ENCODE data around the gene KL. TPM values are rescaled to one million over a fixed set of nuclear protein-coding genes. Genes with fewer than 3 reads are reported as not detected.
A peak's percentile ranks its signal among the peaks of the same experiment; 100 is the strongest.

Gene KL
- polyA plus RNA-seq, 1 of the 3 experiments (the other 2 are of a cell fraction), result 0.02 TPM

DNA sequence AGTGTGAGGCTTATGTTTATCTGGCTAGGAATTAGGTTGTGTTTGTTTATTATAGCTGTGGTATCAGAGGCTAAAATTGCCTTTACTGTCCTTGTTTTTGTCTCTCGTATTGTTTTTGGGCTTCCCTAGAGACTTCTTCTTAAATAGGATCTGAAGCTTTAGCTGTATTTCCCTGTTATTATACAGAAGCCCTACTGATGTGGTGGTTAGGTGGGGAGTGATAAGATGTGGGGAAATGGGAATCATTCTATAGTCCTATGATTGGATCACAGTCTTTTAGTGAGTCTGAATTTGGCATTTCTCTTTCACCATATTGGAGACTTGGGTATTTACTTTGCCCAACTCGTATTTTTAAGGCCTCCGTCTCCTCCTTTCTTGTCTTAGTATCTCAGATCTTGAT lies 8.3 kb upstream of the KL start:
- TF ChIP-seq MEF2A (IDR thresholded peaks at IDR 0.05; ENCODE audit: borderline replicate concordance, low read depth), result no peak
- no peak for TF ChIP-seq TCF12 (IDR thresholded peaks at IDR 0.05)
- no peak for TF ChIP-seq ELF1 (IDR thresholded peaks at IDR 0.05)
- TF ChIP-seq NRF1 (IDR thresholded peaks at IDR 0.05; ENCODE audit: low read depth, low read length), result no peak
- no peak for TF ChIP-seq FOXM1 (IDR thresholded peaks at IDR 0.05; ENCODE audit: low read depth)
- no peak for TF ChIP-seq SIN3A (IDR thresholded peaks at IDR 0.05; ENCODE audit: borderline replicate concordance, low read depth, low read length)
- TF ChIP-seq GATA2 (CRISPR knock-in tag; IDR thresholded peaks at IDR 0.05), result no peak
- no peak for TF ChIP-seq RCOR1 (IDR thresholded peaks at IDR 0.05; ENCODE audit: low read length)
- TF ChIP-seq, protein P1, sequence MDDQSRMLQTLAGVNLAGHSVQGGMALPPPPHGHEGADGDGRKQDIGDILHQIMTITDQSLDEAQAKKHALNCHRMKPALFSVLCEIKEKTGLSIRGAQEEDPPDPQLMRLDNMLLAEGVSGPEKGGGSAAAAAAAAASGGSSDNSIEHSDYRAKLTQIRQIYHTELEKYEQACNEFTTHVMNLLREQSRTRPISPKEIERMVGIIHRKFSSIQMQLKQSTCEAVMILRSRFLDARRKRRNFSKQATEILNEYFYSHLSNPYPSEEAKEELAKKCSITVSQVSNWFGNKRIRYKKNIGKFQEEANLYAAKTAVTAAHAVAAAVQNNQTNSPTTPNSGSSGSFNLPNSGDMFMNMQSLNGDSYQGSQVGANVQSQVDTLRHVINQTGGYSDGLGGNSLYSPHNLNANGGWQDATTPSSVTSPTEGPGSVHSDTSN (IDR thresholded peaks at IDR 0.05), result no peak
- TF ChIP-seq, protein P2, sequence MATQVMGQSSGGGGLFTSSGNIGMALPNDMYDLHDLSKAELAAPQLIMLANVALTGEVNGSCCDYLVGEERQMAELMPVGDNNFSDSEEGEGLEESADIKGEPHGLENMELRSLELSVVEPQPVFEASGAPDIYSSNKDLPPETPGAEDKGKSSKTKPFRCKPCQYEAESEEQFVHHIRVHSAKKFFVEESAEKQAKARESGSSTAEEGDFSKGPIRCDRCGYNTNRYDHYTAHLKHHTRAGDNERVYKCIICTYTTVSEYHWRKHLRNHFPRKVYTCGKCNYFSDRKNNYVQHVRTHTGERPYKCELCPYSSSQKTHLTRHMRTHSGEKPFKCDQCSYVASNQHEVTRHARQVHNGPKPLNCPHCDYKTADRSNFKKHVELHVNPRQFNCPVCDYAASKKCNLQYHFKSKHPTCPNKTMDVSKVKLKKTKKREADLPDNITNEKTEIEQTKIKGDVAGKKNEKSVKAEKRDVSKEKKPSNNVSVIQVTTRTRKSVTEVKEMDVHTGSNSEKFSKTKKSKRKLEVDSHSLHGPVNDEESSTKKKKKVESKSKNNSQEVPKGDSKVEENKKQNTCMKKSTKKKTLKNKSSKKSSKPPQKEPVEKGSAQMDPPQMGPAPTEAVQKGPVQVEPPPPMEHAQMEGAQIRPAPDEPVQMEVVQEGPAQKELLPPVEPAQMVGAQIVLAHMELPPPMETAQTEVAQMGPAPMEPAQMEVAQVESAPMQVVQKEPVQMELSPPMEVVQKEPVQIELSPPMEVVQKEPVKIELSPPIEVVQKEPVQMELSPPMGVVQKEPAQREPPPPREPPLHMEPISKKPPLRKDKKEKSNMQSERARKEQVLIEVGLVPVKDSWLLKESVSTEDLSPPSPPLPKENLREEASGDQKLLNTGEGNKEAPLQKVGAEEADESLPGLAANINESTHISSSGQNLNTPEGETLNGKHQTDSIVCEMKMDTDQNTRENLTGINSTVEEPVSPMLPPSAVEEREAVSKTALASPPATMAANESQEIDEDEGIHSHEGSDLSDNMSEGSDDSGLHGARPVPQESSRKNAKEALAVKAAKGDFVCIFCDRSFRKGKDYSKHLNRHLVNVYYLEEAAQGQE (IDR thresholded peaks at IDR 0.05; ENCODE audit: low read depth, low read length), result no peak
- TF ChIP-seq FOXJ3 (CRISPR knock-in tag; IDR thresholded peaks at IDR 0.05), result no peak
- TF ChIP-seq RFX5 (IDR thresholded peaks at IDR 0.05; ENCODE audit: low read length), result no peak
- TF ChIP-seq RAD21 (IDR thresholded peaks at IDR 0.05; ENCODE audit: low read length), result no peak
- TF ChIP-seq TEAD4 (IDR thresholded peaks at IDR 0.05; ENCODE audit: borderline replicate concordance, insufficient read depth), result no peak
- no peak for TF ChIP-seq ZBTB33 (IDR thresholded peaks at IDR 0.05; ENCODE audit: borderline replicate concordance, low read depth)
- no peak for TF ChIP-seq CTCF (IDR thresholded peaks at IDR 0.05)
- TF ChIP-seq, protein P3, sequence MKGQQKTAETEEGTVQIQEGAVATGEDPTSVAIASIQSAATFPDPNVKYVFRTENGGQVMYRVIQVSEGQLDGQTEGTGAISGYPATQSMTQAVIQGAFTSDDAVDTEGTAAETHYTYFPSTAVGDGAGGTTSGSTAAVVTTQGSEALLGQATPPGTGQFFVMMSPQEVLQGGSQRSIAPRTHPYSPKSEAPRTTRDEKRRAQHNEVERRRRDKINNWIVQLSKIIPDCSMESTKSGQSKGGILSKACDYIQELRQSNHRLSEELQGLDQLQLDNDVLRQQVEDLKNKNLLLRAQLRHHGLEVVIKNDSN (IDR thresholded peaks at IDR 0.05; ENCODE audit: borderline replicate concordance, low read depth), result no peak
- no peak for TF ChIP-seq FOSL2 (IDR thresholded peaks at IDR 0.05; ENCODE audit: borderline replicate concordance, low read depth)
- no peak for TF ChIP-seq JUND (IDR thresholded peaks at IDR 0.05)
- TF ChIP-seq TAF1 (IDR thresholded peaks at IDR 0.05; ENCODE audit: borderline replicate concordance, low read depth, low read length), result no peak
- POLR2A ChIA-PET, result no interaction called here

More for the DNA sequence above, 8.3 kb upstream of the KL start:
- no peaks in the 10 kb centered on the region for H3K79me2 ChIP-seq (ENCODE audit: insufficient read depth)
- 64% methylated on average over 3 of the region's 3 CpGs for WGBS (ENCODE audit: low lambda C conversion rate)
- CTCF ChIA-PET, result no interaction called here
- no peak overlapping the region for H3K9ac ChIP-seq
- no peaks in the 10 kb centered on the region for H3F3A ChIP-seq (replicated peaks; ENCODE audit: insufficient read depth)
- H3K9me3 ChIP-seq, result peaks cover 13% of the 10 kb centered on the region; the same call in 1 of the 2 replicates
- no peak overlapping the region for H3K27ac ChIP-seq (ENCODE audit: low read depth in 2 of 2, low read length in 1 of 2)
- H2AFZ ChIP-seq (ENCODE audit: low read depth), result no peak overlapping the region
- H4K20me1 ChIP-seq (ENCODE audit: insufficient read depth), result no peaks in the 10 kb centered on the region
- H3K27me3 ChIP-seq (ENCODE audit: insufficient read depth), result no peaks in the 10 kb centered on the region
- H3K4me3 ChIP-seq (ENCODE audit: low read depth in 2 of 2, low read length in 1 of 2), result 0 out of 4 replicates have a peak overlapping the region, but pooled peaks of 1 of the 2 experiments have one; percentile 3
- H3K4me1 ChIP-seq (ENCODE audit: control insufficient read depth in 1 of 2, insufficient read depth in 2 of 2, low read depth in 1 of 2, low read length in 1 of 2), result no peaks in the 10 kb centered on the region; a peak in 2 of 4 replicates
- H3K36me3 ChIP-seq (replicated peaks in 1 of 2; ENCODE audit: control insufficient read depth in 1 of 2, insufficient read depth in 2 of 2, low read length in 1 of 2), result no peaks in the 10 kb centered on the region
- no peak for DNase-seq
- no peak overlapping the region for H3K4me2 ChIP-seq
- H3K9me2 ChIP-seq, result no peaks in the 10 kb centered on the region

Data from SK-N-SH (cell line).